Tibial artery (tissue), 4 donors: Measurements from ENCODE around the gene SIRPB1.

Experiments used
- DNase-seq, 2 donors: peaks; one replicate each; pipeline ENCODE4 v3.0.0-alpha.2; 2019
- H3K27ac ChIP-seq, 2 donors: fragments of 200-600 bp; sonication (generic) in 1 of 2; 1 replicate in 1 of 2; 2 replicates in 1 of 2; pipeline ENCODE4 v1.5.1; 2018 to 2019; ENCODE audit warnings: mild to moderate bottlenecking in 1 of 2
- H3K27me3 ChIP-seq, 2 donors: fragments of 200-600 bp; sonication (generic) in 1 of 2; one replicate each; pipeline versions ENCODE4 v1.5.1 to v1.6.0; 2016 to 2019
- H3K36me3 ChIP-seq, 3 donors: fragments of 200-600 bp; sonication (generic) in 2 of 3; one replicate each; pipeline ENCODE4 v1.5.1; 2016 to 2019; ENCODE audit warnings: mild to moderate bottlenecking in 2 of 3
- H3K4me1 ChIP-seq, 4 donors: fragments of 200-600 bp; sonication (generic) in 2 of 4; 1 replicate in 3 of 4; 2 replicates in 1 of 4; pipeline ENCODE4 v1.5.1; 2016 to 2019
- H3K4me3 ChIP-seq, 2 donors: fragments of 200-600 bp; sonication (generic) in 1 of 2; 1 replicate in 1 of 2; 2 replicates in 1 of 2; pipeline ENCODE4 v1.5.1; 2018 to 2019; ENCODE audit warnings: mild to moderate bottlenecking in 2 of 2
- H3K9me3 ChIP-seq, 3 donors: fragments of 200-600 bp; sonication (generic) in 1 of 3; one replicate each; pipeline ENCODE4 v1.5.1; 2016 to 2019
- CTCF ChIP-seq, 2 experiments: fragments of 200-600 bp in 1 of 2; fragments of 450-650 bp in 1 of 2; IDR thresholded peaks; one replicate each; pipeline ENCODE4 v1.5.1; 2017 to 2019; ENCODE audit warnings: antibody characterized with exemption in 2 of 2, mild to moderate bottlenecking in 1 of 2, moderate library complexity in 1 of 2
- intact Hi-C: fragments of 100-400 bp; cut with DNase I; formaldehyde crosslinking; loops from one replicate; pipeline ENCODE4 v1.15.0; 2023; ENCODE audit warnings: low total_unique reads

The SIRPB1 gene

GRCh38 chr20:1636621-1637020 is 16.8 kb upstream of the SIRPB1 start:
- Histone ChIP-seq H3K4me1 (no peaks in the 10 kb centered on the region), H3K4me3 (no peak overlapping the region), H3K27ac (no peak overlapping the region), H3K9me3 (no peaks in the 10 kb centered on the region), H3K36me3 (no peaks in the 10 kb centered on the region), H3K27me3 (no peaks in the 10 kb centered on the region)
- no peak for TF ChIP-seq CTCF (IDR thresholded peaks at IDR 0.05)
- intact Hi-C loops: no loop called here
- no peak for DNase-seq

GRCh38 chr20:1635291-1635979 is 15.6 kb upstream of the SIRPB1 start:
- no peaks in the 10 kb centered on the region for H3K9me3 ChIP-seq
- DNase-seq: no peak
- no peaks in the 10 kb centered on the region for H3K4me1 ChIP-seq
- H3K4me3 ChIP-seq: no peak overlapping the region
- H3K36me3 ChIP-seq: no peaks in the 10 kb centered on the region
- TF ChIP-seq CTCF (IDR thresholded peaks at IDR 0.05): no peak
- no peak overlapping the region for H3K27ac ChIP-seq
- H3K27me3 ChIP-seq: no peaks in the 10 kb centered on the region
- intact Hi-C loops: no loop called here

- TF ChIP-seq CTCF (IDR thresholded peaks at IDR 0.05): no peak
- Histone ChIP-seq H3K9me3 (no peaks in the 10 kb centered on the region), H3K36me3 (no peaks in the 10 kb centered on the region), H3K27me3 (no peaks in the 10 kb centered on the region), H3K4me1 (no peaks in the 10 kb centered on the region), H3K27ac (no peak overlapping the region), H3K4me3 (no peak overlapping the region)
- intact Hi-C loops: no loop called here
- DNase-seq: no peak
Measured at GRCh38 chr20:1633535-1633934, 13.7 kb upstream of the SIRPB1 start.

- H3K27me3 ChIP-seq: no peaks in the 10 kb centered on the region
- no peaks in the 10 kb centered on the region for H3K4me1 ChIP-seq
- H3K9me3 ChIP-seq: no peaks in the 10 kb centered on the region
- intact Hi-C loops: no loop called here
- no peak for DNase-seq
- no peak for TF ChIP-seq CTCF (IDR thresholded peaks at IDR 0.05)
- no peaks in the 10 kb centered on the region for H3K36me3 ChIP-seq
- H3K4me3 ChIP-seq: no peak overlapping the region
- H3K27ac ChIP-seq: no peak overlapping the region
Measured at GRCh38 chr20:1632178-1632577, 12.4 kb upstream of the SIRPB1 start.

GRCh38 chr20:1631309-1632151 is 11.7 kb upstream of the SIRPB1 start:
- Histone ChIP-seq H3K27me3 (no peaks in the 10 kb centered on the region), H3K9me3 (no peaks in the 10 kb centered on the region), H3K4me3 (no peak overlapping the region), H3K36me3 (no peaks in the 10 kb centered on the region), H3K4me1 (no peaks in the 10 kb centered on the region), H3K27ac (no peak overlapping the region)
- TF ChIP-seq CTCF (IDR thresholded peaks at IDR 0.05): no peak
- intact Hi-C loops: no loop called here
- DNase-seq: no peak
